Trophoblast cell (in vitro differentiated cells and primary cell): ENCODE results near the gene LONRF2.

Source experiments
- DNase-seq, 2 donors: peaks; one replicate each; pipeline ENCODE4 v3.0.0-alpha.2; 2016
- H2AFZ ChIP-seq: 2 replicates; pipeline ENCODE4 v1.6.1; 2013; ENCODE audit warnings: low read length, moderate library complexity, mild to moderate bottlenecking; ENCODE audit not compliant: insufficient read depth, poor library complexity
- H2AK5ac ChIP-seq: 2 replicates; pipeline ENCODE4 v1.6.1; 2013; ENCODE audit warnings: mild to moderate bottlenecking, low read length
- H2BK120ac ChIP-seq: 2 replicates; pipeline ENCODE4 v1.6.1; 2013; ENCODE audit warnings: low read length, mild to moderate bottlenecking, moderate library complexity; ENCODE audit not compliant: insufficient read depth, poor library complexity
- H2BK12ac ChIP-seq: 2 replicates; pipeline ENCODE4 v1.6.1; 2013; ENCODE audit warnings: mild to moderate bottlenecking, low read length, moderate library complexity
- H2BK5ac ChIP-seq: 2 replicates; pipeline ENCODE4 v1.6.1; 2013; ENCODE audit warnings: low read length, low read depth, moderate library complexity, mild to moderate bottlenecking; ENCODE audit not compliant: poor library complexity
- H3K14ac ChIP-seq: 2 replicates; pipeline ENCODE4 v1.6.1; 2013; ENCODE audit warnings: mild to moderate bottlenecking, low read length
- H3K18ac ChIP-seq: 2 replicates; pipeline ENCODE4 v1.6.1; 2013; ENCODE audit warnings: mild to moderate bottlenecking, low read length
- H3K23ac ChIP-seq: 2 replicates; pipeline ENCODE4 v1.6.1; 2013; ENCODE audit warnings: low read length
- H3K27ac ChIP-seq: 2 replicates; pipeline ENCODE4 v1.5.1; 2013; ENCODE audit warnings: low read depth, mild to moderate bottlenecking, inconsistent platforms, low read length, moderate library complexity
- H3K27me3 ChIP-seq: 2 replicates; pipeline ENCODE4 v1.6.1; 2013; ENCODE audit warnings: inconsistent platforms, mild to moderate bottlenecking, low read length, moderate library complexity; ENCODE audit not compliant: insufficient read depth
- H3K36me3 ChIP-seq, 2 experiments: 1 replicate in 1 of 2; 2 replicates in 1 of 2; pipeline ENCODE4 v1.6.1; 2013; ENCODE audit warnings: low read length in 2 of 2, mild to moderate bottlenecking in 2 of 2, moderate library complexity in 1 of 2; ENCODE audit not compliant: insufficient read depth in 2 of 2, control insufficient read depth in 1 of 2
- H3K4ac ChIP-seq: 2 replicates; pipeline ENCODE4 v1.6.1; 2013; ENCODE audit warnings: low read depth, mild to moderate bottlenecking, low read length, moderate library complexity
- H3K4me1 ChIP-seq, 2 experiments: 1 replicate in 1 of 2; 2 replicates in 1 of 2; pipeline ENCODE4 v1.6.1; 2013; ENCODE audit warnings: low read length in 2 of 2, mild to moderate bottlenecking in 2 of 2, moderate library complexity in 1 of 2; ENCODE audit not compliant: insufficient read depth in 2 of 2, control insufficient read depth in 1 of 2
- H3K4me2 ChIP-seq: 2 replicates; pipeline ENCODE4 v1.6.1; 2013; ENCODE audit warnings: inconsistent platforms, mild to moderate bottlenecking, low read length, moderate library complexity
- H3K4me3 ChIP-seq: 2 replicates; pipeline ENCODE4 v1.5.1; 2013; ENCODE audit warnings: mild to moderate bottlenecking, low read depth, low read length, inconsistent platforms
- H3K79me1 ChIP-seq: one replicate; pipeline ENCODE4 v1.6.1; 2013; ENCODE audit warnings: low read length
- H3K79me2 ChIP-seq: 2 replicates; pipeline ENCODE4 v1.6.1; 2013; ENCODE audit warnings: low read length, mild to moderate bottlenecking; ENCODE audit not compliant: control insufficient read depth, insufficient read depth, poor library complexity
- H3K9ac ChIP-seq: 2 replicates; pipeline ENCODE4 v1.6.1; 2013; ENCODE audit warnings: mild to moderate bottlenecking, low read length
- H3K9me3 ChIP-seq: 2 replicates; pipeline ENCODE4 v1.6.1; 2013; ENCODE audit warnings: low read depth, mild to moderate bottlenecking, control low read depth, inconsistent platforms, low read length; ENCODE audit not compliant: insufficient read depth
- H4K12ac ChIP-seq: 2 replicates; pipeline ENCODE4 v1.6.1; 2013; ENCODE audit warnings: low read depth, mild to moderate bottlenecking, low read length, moderate library complexity
- H4K8ac ChIP-seq: 2 replicates; pipeline ENCODE4 v1.6.1; 2013; ENCODE audit warnings: low read depth, mild to moderate bottlenecking, low read length, moderate library complexity
- H4K91ac ChIP-seq: one replicate; pipeline ENCODE4 v1.6.1; 2013; ENCODE audit warnings: low read depth, mild to moderate bottlenecking, low read length, moderate library complexity
- WGBS: extraction: QIAGEN DNeasy Blood & Tissue Kit; methylation state at CpG from one replicate; pipeline ENCODE4 v1.1.7; 2013; ENCODE audit warnings: missing lambda C conversion rate; ENCODE audit not compliant: insufficient read length, insufficient coverage; ENCODE audit errors: extremely low coverage; 5-methylcytosine and 5-hydroxymethylcytosine counted together

Gene LONRF2

DNA sequence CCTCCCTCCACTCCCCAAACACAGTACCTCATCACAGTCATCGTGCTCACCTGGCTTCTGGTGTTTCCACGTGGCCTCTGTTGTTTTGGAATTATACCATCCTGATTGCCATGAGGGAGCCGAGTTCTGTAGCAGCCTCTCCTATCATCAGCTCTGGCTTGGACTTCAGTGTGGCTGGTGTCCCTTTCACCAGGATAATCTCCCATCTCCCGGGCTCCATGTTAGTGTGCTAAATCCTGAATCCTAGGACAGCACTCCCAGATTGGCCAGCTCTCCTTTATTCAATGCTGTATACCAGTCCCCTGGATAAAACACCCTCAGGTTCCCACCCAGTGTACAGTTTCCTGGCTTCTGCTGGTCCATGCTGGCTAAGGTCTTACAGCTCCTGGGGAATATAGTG is 53.3 kb downstream of the LONRF2 start:
- H4K91ac ChIP-seq, result peak overlapping the region; percentile 75
- no peak overlapping the region for H3K23ac ChIP-seq
- H3K79me2 ChIP-seq, result no peaks in the 10 kb centered on the region
- no peak overlapping the region for H3K4me2 ChIP-seq
- H2BK120ac ChIP-seq, result peak overlapping the region; percentile 35
- no peak overlapping the region for H4K12ac ChIP-seq
- peak overlapping the region; percentile 10 for H2BK12ac ChIP-seq
- H2AK5ac ChIP-seq, result no peak overlapping the region
- H3K4ac ChIP-seq, result no peak overlapping the region
- no peak overlapping the region for H4K8ac ChIP-seq
- no peaks in the 10 kb centered on the region for H3K27me3 ChIP-seq
- H2BK5ac ChIP-seq, result peak overlapping the region; percentile 6
- no peaks in the 10 kb centered on the region for H3K36me3 ChIP-seq
- H3K27ac ChIP-seq, result peak overlapping the region; percentile 58
- no peaks in the 10 kb centered on the region for H3K9me3 ChIP-seq
- H3K14ac ChIP-seq, result no peak overlapping the region
- no peak overlapping the region for H3K4me3 ChIP-seq
- WGBS, result no CpG with 5 or more reads among the region's 4 CpGs
- no peak for DNase-seq
- no peak overlapping the region for H2AFZ ChIP-seq
- H3K9ac ChIP-seq, result no peak overlapping the region
- H3K18ac ChIP-seq, result no peak overlapping the region
- H3K4me1 ChIP-seq, result peaks cover 15 to 16% of the 10 kb centered on the region in 2 experiments
- H3K79me1 ChIP-seq, result peaks cover 8% of the 10 kb centered on the region

DNA sequence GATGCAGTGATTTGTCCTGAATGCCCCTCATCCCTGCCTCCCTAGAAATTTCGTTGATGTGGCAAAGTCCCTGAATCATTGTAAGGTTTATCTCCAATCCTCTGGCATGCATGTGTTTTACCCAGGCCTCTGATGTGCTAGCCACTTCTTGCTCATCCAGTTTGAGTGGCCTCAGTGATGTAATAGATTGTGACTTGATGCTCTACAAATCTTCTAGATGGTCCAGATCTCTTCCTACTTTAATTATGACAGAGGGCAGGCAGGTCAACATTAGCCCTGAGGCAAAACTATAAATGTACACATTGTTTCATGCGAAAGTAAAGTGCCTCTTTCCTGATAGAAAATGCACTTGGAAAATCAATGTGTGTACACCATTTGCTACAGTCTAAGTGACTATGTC is 54.5 kb downstream of the LONRF2 start:
- Histone ChIP-seq H3K36me3 (no peaks in the 10 kb centered on the region), H3K79me2 (no peaks in the 10 kb centered on the region), H3K9ac (no peak overlapping the region), H4K8ac (no peak overlapping the region), H3K14ac (no peak overlapping the region), H3K4me3 (no peak overlapping the region), H4K91ac (no peak overlapping the region), H3K9me3 (no peaks in the 10 kb centered on the region), H3K79me1 (peaks cover 8% of the 10 kb centered on the region), H2BK120ac (peak overlapping the region; percentile 75), H2BK5ac (no peak overlapping the region), H2AK5ac (no peak overlapping the region), H3K4me2 (no peak overlapping the region), H2AFZ (no peak overlapping the region), H2BK12ac (no peak overlapping the region), H3K23ac (no peak overlapping the region), H4K12ac (no peak overlapping the region), H3K4me1 (peaks cover 15 to 16% of the 10 kb centered on the region in 2 experiments), H3K27ac (no peak overlapping the region), H3K27me3 (no peaks in the 10 kb centered on the region), H3K18ac (no peak overlapping the region), H3K4ac (no peak overlapping the region)
- WGBS, result no CpG with 5 or more reads among the region's 2 CpGs
- DNase-seq, result peak in 1 of 2 donors; percentile 21

DNA sequence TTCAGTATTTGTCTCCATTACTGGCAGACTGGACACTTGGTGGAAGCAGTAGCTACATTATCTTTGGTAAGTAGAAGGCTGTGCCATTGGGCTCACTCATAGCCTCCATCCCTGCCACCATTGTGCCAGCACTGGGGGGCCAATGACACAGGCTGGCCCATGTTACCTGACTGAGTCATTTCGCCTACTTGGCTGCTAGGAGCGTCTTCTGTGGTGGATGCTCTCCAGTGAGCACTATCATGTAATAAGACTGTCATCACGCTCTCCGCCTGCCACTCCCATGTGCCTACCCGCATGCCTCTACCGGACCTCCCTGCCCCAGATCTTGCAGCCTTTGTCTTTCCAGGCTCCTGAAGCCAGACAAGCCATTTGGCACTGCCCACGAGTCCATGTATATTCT is 56.2 kb downstream of the LONRF2 start:
- no peaks in the 10 kb centered on the region for H3K79me2 ChIP-seq
- no peak overlapping the region for H3K4me3 ChIP-seq
- no peak overlapping the region for H3K9ac ChIP-seq
- peak overlapping the region; percentile 88 for H2BK12ac ChIP-seq
- H2AFZ ChIP-seq, result no peak overlapping the region
- WGBS, result no CpG with 5 or more reads among the region's 7 CpGs
- H2BK120ac ChIP-seq, result no peak overlapping the region
- H2AK5ac ChIP-seq, result no peak overlapping the region
- H3K4me2 ChIP-seq, result no peak overlapping the region
- H4K8ac ChIP-seq, result no peak overlapping the region
- no peaks in the 10 kb centered on the region for H3K9me3 ChIP-seq
- H3K14ac ChIP-seq, result peak overlapping the region; percentile 28
- no peak overlapping the region for H3K4ac ChIP-seq
- no peak overlapping the region for H2BK5ac ChIP-seq
- H3K23ac ChIP-seq, result no peak overlapping the region
- H4K91ac ChIP-seq, result peak overlapping the region; percentile 52
- H3K27ac ChIP-seq, result no peak overlapping the region
- peaks cover 15 to 16% of the 10 kb centered on the region in 2 experiments for H3K4me1 ChIP-seq
- peaks cover 8% of the 10 kb centered on the region for H3K79me1 ChIP-seq
- H4K12ac ChIP-seq, result no peak overlapping the region
- no peak for DNase-seq
- H3K18ac ChIP-seq, result no peak overlapping the region
- no peaks in the 10 kb centered on the region for H3K27me3 ChIP-seq
- no peaks in the 10 kb centered on the region for H3K36me3 ChIP-seq

DNA sequence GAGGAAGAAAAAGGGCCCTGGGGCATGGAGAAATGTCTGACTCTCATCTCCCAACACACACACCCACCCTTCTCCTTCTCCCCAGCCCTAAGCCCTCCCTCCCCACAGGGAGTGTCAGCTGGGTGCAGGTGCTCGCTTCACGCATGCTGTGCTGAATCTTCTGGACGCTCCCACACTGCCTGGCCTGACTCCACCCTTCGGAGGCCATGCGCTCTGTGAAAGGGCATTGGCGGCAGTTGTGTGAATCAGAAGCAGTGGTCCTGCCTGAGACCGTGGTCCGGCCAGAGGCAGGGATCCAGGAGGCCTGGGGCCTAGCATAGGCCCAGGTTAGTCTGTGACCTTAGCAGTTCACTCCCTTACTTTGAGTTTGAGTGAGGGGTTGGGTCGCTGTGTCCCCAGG is 57.1 kb downstream of the LONRF2 start:
- Histone ChIP-seq H3K4me3 (no peak overlapping the region), H2BK12ac (peak overlapping the region; percentile 6), H2BK120ac (no peak overlapping the region), H3K27me3 (no peaks in the 10 kb centered on the region), H3K14ac (no peak overlapping the region), H3K4me2 (no peak overlapping the region), H2AK5ac (peak overlapping the region; percentile 6), H4K91ac (peak overlapping the region; percentile 16), H3K9me3 (no peaks in the 10 kb centered on the region), H3K9ac (no peak overlapping the region), H3K4me1 (peaks cover 15 to 16% of the 10 kb centered on the region in 2 experiments), H4K12ac (no peak overlapping the region), H3K27ac (no peak overlapping the region), H3K4ac (no peak overlapping the region), H3K79me2 (no peaks in the 10 kb centered on the region), H3K36me3 (no peaks in the 10 kb centered on the region), H3K79me1 (peaks cover 8% of the 10 kb centered on the region), H2AFZ (no peak overlapping the region), H2BK5ac (no peak overlapping the region), H4K8ac (no peak overlapping the region), H3K23ac (no peak overlapping the region), H3K18ac (no peak overlapping the region)
- WGBS, result no CpG with 5 or more reads among the region's 9 CpGs
- DNase-seq, result no peak
